Measurements from ENCODE around the gene IRX5. TPM values are rescaled to one million over a fixed set of nuclear protein-coding genes. Genes with fewer than 3 reads are reported as not detected.

IRX5 gene
- polyA plus RNA-seq, 3 donors, result 0.15 TPM; not detected in 2

DNA sequence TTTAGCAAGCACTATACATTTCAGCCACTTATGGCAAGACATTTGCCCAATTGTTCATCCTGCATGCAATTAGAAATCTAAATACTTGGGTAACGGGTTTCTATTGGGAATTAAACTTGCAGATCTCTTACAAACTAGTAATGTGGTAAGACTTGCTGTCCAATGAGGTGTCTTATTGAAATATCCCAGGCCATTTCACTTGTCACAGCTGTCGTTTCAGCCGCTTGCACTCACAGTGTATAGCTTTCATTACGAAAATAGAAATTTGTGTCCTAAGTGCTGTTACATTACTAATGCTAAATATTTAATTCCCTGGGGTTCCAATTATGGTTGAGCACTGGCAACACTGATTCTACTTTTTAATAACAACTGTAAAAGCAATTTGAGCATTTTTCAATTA, 40.3 kb upstream of the IRX5 start:
- Histone ChIP-seq H4K20me1 (ENCODE audit: insufficient read depth, low read length) (no peaks in the 10 kb centered on the region), H3K4me3 (replicated peaks in 1 of 3; ENCODE audit: low read depth in 2 of 3, low read length in 3 of 3) (no peak overlapping the region), H3K4me1 (ENCODE audit: control insufficient read depth in 1 of 2, insufficient read depth in 2 of 2, low read length in 2 of 2) (no peaks in the 10 kb centered on the region), H3K27ac (ENCODE audit: low read depth in 1 of 2, low read length in 2 of 2) (no peak overlapping the region), H3K4me2 (replicated peaks; ENCODE audit: extremely low read depth, low read length, poor library complexity, severe bottlenecking) (no peak overlapping the region), H3K9ac (ENCODE audit: insufficient read depth, low read length, poor library complexity, severe bottlenecking) (no peak overlapping the region), H3K27me3 (ENCODE audit: control insufficient read depth in 2 of 2, insufficient read depth in 2 of 2, low read length in 2 of 2) (peaks cover 0 to 2% of the 10 kb centered on the region in 2 donors), H2AFZ (ENCODE audit: insufficient read depth, low read depth, low read length, poor library complexity, severe bottlenecking) (no peak overlapping the region), H3K36me3 (replicated peaks in 1 of 2; ENCODE audit: control insufficient read depth in 1 of 2, insufficient read depth in 2 of 2, low read length in 2 of 2) (no peaks in the 10 kb centered on the region), H3K9me3 (replicated peaks in 1 of 2; ENCODE audit: control insufficient read depth in 1 of 2, insufficient read depth in 1 of 2, low read length in 2 of 2) (no peaks in the 10 kb centered on the region), H3K79me2 (ENCODE audit: insufficient read depth, low read length) (no peaks in the 10 kb centered on the region)
- H3K27me3 Mint-ChIP-seq (ENCODE audit: low read depth in 3 of 3), result peaks cover 0 to 4% (median 3%) of the 10 kb centered on the region in 3 donors
- H3K9me3 Mint-ChIP-seq, result peaks cover 0 to 9% (median 1%) of the 10 kb centered on the region in 7 donors
- intact Hi-C loops (cut with micrococcal nuclease), result no loop called here
- no peak for TF ChIP-seq CTCF (IDR thresholded peaks at IDR 0.05)
- no peak overlapping the region for H3K4me3 Mint-ChIP-seq
- no peak overlapping the region for H3K27ac Mint-ChIP-seq
- H3K4me1 Mint-ChIP-seq, result no peaks in the 10 kb centered on the region
- no peaks in the 10 kb centered on the region for H3K36me3 Mint-ChIP-seq
- no CpG with 5 or more reads among the region's 4 CpGs for WGBS (ENCODE audit: insufficient coverage)
- no peak for DNase-seq

GRCh38 chr16:54891346-54891745, 39.3 kb upstream of the IRX5 start:
- no peak for DNase-seq
- H3K9me3 ChIP-seq (replicated peaks in 1 of 2; ENCODE audit: control insufficient read depth in 1 of 2, insufficient read depth in 1 of 2, low read length in 2 of 2), result no peaks in the 10 kb centered on the region
- 40% methylated on average over 1 of the region's 4 CpGs for WGBS (ENCODE audit: insufficient coverage)
- no peak overlapping the region for H3K27ac ChIP-seq (ENCODE audit: low read depth in 1 of 2, low read length in 2 of 2)
- no peak overlapping the region for H3K4me2 ChIP-seq (replicated peaks; ENCODE audit: extremely low read depth, low read length, poor library complexity, severe bottlenecking)
- H3K9me3 Mint-ChIP-seq, result peaks cover 0 to 9% (median 1%) of the 10 kb centered on the region in 7 donors
- no peaks in the 10 kb centered on the region for H3K4me1 Mint-ChIP-seq
- H3K27me3 Mint-ChIP-seq (ENCODE audit: low read depth in 3 of 3), result peaks cover 0 to 5% (median 5%) of the 10 kb centered on the region in 3 donors
- intact Hi-C loops (cut with micrococcal nuclease), result no loop called here
- TF ChIP-seq CTCF (IDR thresholded peaks at IDR 0.05), result no peak
- no peak overlapping the region for H2AFZ ChIP-seq (ENCODE audit: insufficient read depth, low read depth, low read length, poor library complexity, severe bottlenecking)
- no peaks in the 10 kb centered on the region for H4K20me1 ChIP-seq (ENCODE audit: insufficient read depth, low read length)
- H3K79me2 ChIP-seq (ENCODE audit: insufficient read depth, low read length), result no peaks in the 10 kb centered on the region
- no peaks in the 10 kb centered on the region for H3K36me3 Mint-ChIP-seq
- peaks cover 0 to 2% of the 10 kb centered on the region in 2 donors for H3K27me3 ChIP-seq (ENCODE audit: control insufficient read depth in 2 of 2, insufficient read depth in 2 of 2, low read length in 2 of 2)
- H3K4me3 Mint-ChIP-seq, result no peak overlapping the region
- no peaks in the 10 kb centered on the region for H3K4me1 ChIP-seq (ENCODE audit: control insufficient read depth in 1 of 2, insufficient read depth in 2 of 2, low read length in 2 of 2)
- no peak overlapping the region for H3K4me3 ChIP-seq (replicated peaks in 1 of 3; ENCODE audit: low read depth in 2 of 3, low read length in 3 of 3)
- H3K36me3 ChIP-seq (replicated peaks in 1 of 2; ENCODE audit: control insufficient read depth in 1 of 2, insufficient read depth in 2 of 2, low read length in 2 of 2), result no peaks in the 10 kb centered on the region
- H3K27ac Mint-ChIP-seq, result no peak overlapping the region
- no peak overlapping the region for H3K9ac ChIP-seq (ENCODE audit: insufficient read depth, low read length, poor library complexity, severe bottlenecking)
